Keratinocyte (primary cell): ENCODE measurements around the gene ACSF3. TPM values are rescaled to one million over a fixed set of nuclear protein-coding genes. Genes with fewer than 3 reads are reported as not detected.

Experiments used
- DNase-seq: peaks from one replicate; pipeline ENCODE4 v3.0.0-alpha.2; 2011; ENCODE audit warnings: low read depth, missing footprints, low spot score
- FAIRE-seq: peaks from 2 replicates; lab custom pipeline; 2011; peaks lifted over from hg19 to GRCh38; lab: Jason Lieb, UNC
- H2AFZ ChIP-seq: 2 replicates; pipeline ENCODE4 v1.6.0; 2012; ENCODE audit warnings: low read length, control low read depth, inconsistent platforms; ENCODE audit not compliant: control insufficient read depth
- H3K27ac ChIP-seq: 2 replicates; pipeline ENCODE4 v1.5.1; 2011; ENCODE audit warnings: low read length; ENCODE audit not compliant: control insufficient read depth, insufficient read depth
- H3K27me3 ChIP-seq: 3 replicates; pipeline ENCODE4 v1.6.0; 2011; ENCODE audit warnings: low read length; ENCODE audit not compliant: control insufficient read depth, insufficient read depth; ENCODE audit errors: extremely low read depth
- H3K36me3 ChIP-seq, 2 experiments: 2 replicates in 1 of 2; 3 replicates in 1 of 2; pipeline ENCODE4 v1.5.1; 2011; ENCODE audit warnings: low read length in 2 of 2, mild to moderate bottlenecking in 1 of 2; ENCODE audit not compliant: control insufficient read depth in 2 of 2, insufficient read depth in 2 of 2; ENCODE audit errors: extremely low read depth in 1 of 2
- H3K4me1 ChIP-seq: 3 replicates; pipeline ENCODE4 v1.5.1; 2011; ENCODE audit warnings: low read length; ENCODE audit not compliant: control insufficient read depth, insufficient read depth; ENCODE audit errors: extremely low read depth
- H3K4me2 ChIP-seq: 3 replicates; pipeline ENCODE4 v1.6.0; 2011; ENCODE audit warnings: low read depth, low read length; ENCODE audit not compliant: control insufficient read depth, insufficient read depth; ENCODE audit errors: extremely low read depth
- H3K4me3 ChIP-seq, 3 experiments: fragments of 200-600 bp in 1 of 3; sonication (generic) in 1 of 3; 2 replicates in 2 of 3; 3 replicates in 1 of 3; pipeline ENCODE4 v1.5.1; 2011 to 2016; ENCODE audit warnings: low read length in 3 of 3, mild to moderate bottlenecking in 3 of 3, control low read depth in 2 of 3, inconsistent platforms in 1 of 3, low read depth in 1 of 3, mixed read lengths in 1 of 3, mixed run types in 1 of 3, moderate library complexity in 1 of 3; ENCODE audit not compliant: control insufficient read depth in 2 of 3, insufficient read depth in 2 of 3; ENCODE audit errors: extremely low read depth in 1 of 3
- H3K79me2 ChIP-seq: 2 replicates; pipeline ENCODE4 v1.6.0; 2012; ENCODE audit warnings: low read length; ENCODE audit not compliant: control insufficient read depth, insufficient read depth
- H3K9ac ChIP-seq: 3 replicates; pipeline ENCODE4 v1.6.0; 2011; ENCODE audit warnings: low read length; ENCODE audit not compliant: control insufficient read depth, insufficient read depth; ENCODE audit errors: extremely low read depth
- H3K9me1 ChIP-seq: 3 replicates; pipeline ENCODE4 v1.6.0; 2011; ENCODE audit warnings: low read length; ENCODE audit not compliant: control insufficient read depth, insufficient read depth; ENCODE audit errors: extremely low read depth
- H3K9me3 ChIP-seq: 2 replicates; pipeline ENCODE4 v1.5.1; 2012; ENCODE audit warnings: low read depth, low read length; ENCODE audit not compliant: control insufficient read depth
- H4K20me1 ChIP-seq: 3 replicates; pipeline ENCODE4 v1.6.0; 2011; ENCODE audit warnings: low read length; ENCODE audit not compliant: control insufficient read depth, insufficient read depth; ENCODE audit errors: extremely low read depth
- CTCF ChIP-seq, 3 experiments: IDR thresholded peaks in 1 of 3; conservative IDR thresholded peaks in 1 of 3; optimal IDR thresholded peaks in 1 of 3; 2 replicates in 2 of 3; 3 replicates in 1 of 3; pipeline versions ENCODE3 to v1.5.1; 2011; ENCODE audit warnings: low read length in 3 of 3, mild to moderate bottlenecking in 3 of 3, moderate library complexity in 2 of 3, control low read depth in 1 of 3, inconsistent platforms in 1 of 3; ENCODE audit not compliant: insufficient read depth in 2 of 3; ENCODE audit errors: extremely low read depth in 1 of 3
- EZH2 ChIP-seq: IDR thresholded peaks from one replicate; pipeline ENCODE4 v1.6.1; 2012; ENCODE audit warnings: inconsistent platforms, mild to moderate bottlenecking, low read length, moderate library complexity
- dilution Hi-C: fragments of 300-500 bp; cut with MboI; formaldehyde crosslinking; loops from one replicate; pipeline ENCODE4 v1.7.0; 2020; ENCODE audit warnings: low sequenced_read_pairs; ENCODE audit not compliant: extremely low pct_ligation_motif_present
- polyA plus RNA-seq, 5 experiments: library from polyadenylated mRNA; depleted of rRNA in 3 of 5; stranded (reverse) in 3 of 5; stranded (forward) in 1 of 5; unstranded in 1 of 5; fragments of >200 nt; gene quantifications; 1 replicate in 1 of 5; 2 replicates in 3 of 5; 3 replicates in 1 of 5; pipeline versions ENCODE4 v1.2.1 to v1.2.3, GENCODE V29; 2011 to 2012; ENCODE audit warnings: missing spikeins in 2 of 5, low read depth in 1 of 5, low replicate concordance in 1 of 5

Gene ACSF3
- polyA plus RNA-seq, 1 donor (not counting 4 experiments of a cell fraction or from before 2014, with no cell fraction given), result 13.4 TPM

- no peak for FAIRE-seq
- H2AFZ ChIP-seq, result no peak overlapping the region
- peaks cover 47% of the 10 kb centered on the region for H3K27me3 ChIP-seq
- no peak for DNase-seq
- dilution Hi-C loops, result no loop called here
- H3K9me3 ChIP-seq, result no peaks in the 10 kb centered on the region
- H3K4me3 ChIP-seq, result no peak overlapping the region
- no peaks in the 10 kb centered on the region for H3K9me1 ChIP-seq
- H4K20me1 ChIP-seq, result peaks cover 2% of the 10 kb centered on the region
- peaks cover 6% of the 10 kb centered on the region for H3K4me1 ChIP-seq
- no peak overlapping the region for H3K27ac ChIP-seq
- H3K79me2 ChIP-seq, result no peaks in the 10 kb centered on the region
- no peak overlapping the region for H3K9ac ChIP-seq
- H3K4me2 ChIP-seq, result no peak overlapping the region
- H3K36me3 ChIP-seq, result no peaks in the 10 kb centered on the region
- TF ChIP-seq CTCF (optimal IDR thresholded peaks at IDR 0.05 in 1 of 3, IDR thresholded peaks at IDR 0.05 in 1 of 3, conservative IDR thresholded peaks at IDR 0.05 in 1 of 3; ENCODE audit: extremely low read depth in 1 of 3, insufficient read depth in 2 of 3, low read length in 3 of 3), result no peak
Observed at GRCh38 chr16:89174877-89175276, 81.2 kb downstream of the ACSF3 start.

GRCh38 chr16:89175280-89176146 lies 81.9 kb downstream of the ACSF3 start:
- Histone ChIP-seq H2AFZ (no peak overlapping the region), H3K9ac (no peak overlapping the region), H3K4me2 (no peak overlapping the region), H3K36me3 (no peaks in the 10 kb centered on the region), H3K79me2 (no peaks in the 10 kb centered on the region), H3K27me3 (peaks cover 41% of the 10 kb centered on the region), H3K9me1 (no peaks in the 10 kb centered on the region), H4K20me1 (no peaks in the 10 kb centered on the region), H3K27ac (no peak overlapping the region), H3K4me1 (peaks cover 6% of the 10 kb centered on the region), H3K4me3 (no peak overlapping the region), H3K9me3 (no peaks in the 10 kb centered on the region)
- TF ChIP-seq CTCF (optimal IDR thresholded peaks at IDR 0.05 in 1 of 3, IDR thresholded peaks at IDR 0.05 in 1 of 3, conservative IDR thresholded peaks at IDR 0.05 in 1 of 3; ENCODE audit: extremely low read depth in 1 of 3, insufficient read depth in 2 of 3, low read length in 3 of 3) (no peak), EZH2 (no peak)
- no peak for FAIRE-seq
- dilution Hi-C loops, result no loop called here
- DNase-seq, result no peak
